GM18505 (cell line): Measurements from ENCODE around the gene PC.

Experiments
- ATAC-seq: cut with Tn5 transposase; IDR thresholded peaks from one replicate; pipeline ENCODE4 v1.9.1; 2021; ENCODE audit not compliant: unreplicated experiment
- POLR2A ChIP-seq: IDR thresholded peaks from 4 replicates; pipeline ENCODE4 v1.6.1; 2011; ENCODE audit warnings: borderline replicate concordance; ENCODE audit not compliant: insufficient read depth, insufficient read length; ENCODE audit errors: extremely low read depth

Gene PC

GRCh38 chr11:66920978-66921784 lies 37.0 kb downstream of the PC start:
- ATAC-seq: no peak
- TF ChIP-seq POLR2A: no peak

DNA sequence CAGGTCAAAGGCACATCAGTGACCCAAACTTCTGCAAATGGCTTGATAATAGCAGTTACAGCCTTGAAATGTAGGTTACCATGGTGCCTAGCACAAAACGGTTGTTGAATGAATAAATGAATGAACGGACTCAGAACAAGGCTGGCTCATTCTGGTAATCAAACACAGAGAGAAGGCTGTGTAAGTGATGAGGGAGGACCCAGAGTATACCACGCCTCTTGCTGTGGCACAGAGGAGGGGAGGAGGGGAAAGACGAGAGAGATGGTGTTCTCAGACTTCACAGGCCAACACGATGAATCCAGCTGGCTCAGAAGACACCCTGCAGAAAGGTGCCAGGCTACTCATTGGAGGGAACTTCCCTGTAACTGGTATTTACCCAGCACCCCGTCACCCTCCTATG lies 38.3 kb downstream of the PC start:
- TF ChIP-seq POLR2A: no peak

DNA sequence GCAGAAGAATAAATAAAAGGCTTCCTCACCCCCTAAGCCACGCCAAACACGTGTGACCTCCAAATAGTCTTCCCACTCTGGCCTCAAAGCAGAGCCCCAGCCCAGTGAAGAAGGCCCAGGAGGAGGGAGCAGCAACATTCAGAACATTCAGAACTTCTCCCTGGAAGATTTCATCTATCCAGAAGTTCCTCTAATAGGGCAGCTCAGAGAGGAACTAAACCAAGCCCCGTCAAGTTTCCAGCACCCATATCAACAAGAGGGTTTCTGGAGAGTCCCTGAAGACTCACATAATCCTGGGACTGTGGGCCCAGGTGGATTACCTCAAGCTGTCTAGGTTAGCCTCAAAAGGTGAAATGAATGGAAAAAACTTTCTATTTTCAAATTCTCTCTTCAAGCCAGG lies 39.4 kb downstream of the PC start:
- TF ChIP-seq POLR2A: no peak
- no peak for ATAC-seq

More for the DNA sequence above, 38.3 kb downstream of the PC start:
- no peak for ATAC-seq

- ATAC-seq: no peak
- no peak for TF ChIP-seq POLR2A
Observed at GRCh38 chr11:66915866-66916265, 42.3 kb downstream of the PC start.

DNA sequence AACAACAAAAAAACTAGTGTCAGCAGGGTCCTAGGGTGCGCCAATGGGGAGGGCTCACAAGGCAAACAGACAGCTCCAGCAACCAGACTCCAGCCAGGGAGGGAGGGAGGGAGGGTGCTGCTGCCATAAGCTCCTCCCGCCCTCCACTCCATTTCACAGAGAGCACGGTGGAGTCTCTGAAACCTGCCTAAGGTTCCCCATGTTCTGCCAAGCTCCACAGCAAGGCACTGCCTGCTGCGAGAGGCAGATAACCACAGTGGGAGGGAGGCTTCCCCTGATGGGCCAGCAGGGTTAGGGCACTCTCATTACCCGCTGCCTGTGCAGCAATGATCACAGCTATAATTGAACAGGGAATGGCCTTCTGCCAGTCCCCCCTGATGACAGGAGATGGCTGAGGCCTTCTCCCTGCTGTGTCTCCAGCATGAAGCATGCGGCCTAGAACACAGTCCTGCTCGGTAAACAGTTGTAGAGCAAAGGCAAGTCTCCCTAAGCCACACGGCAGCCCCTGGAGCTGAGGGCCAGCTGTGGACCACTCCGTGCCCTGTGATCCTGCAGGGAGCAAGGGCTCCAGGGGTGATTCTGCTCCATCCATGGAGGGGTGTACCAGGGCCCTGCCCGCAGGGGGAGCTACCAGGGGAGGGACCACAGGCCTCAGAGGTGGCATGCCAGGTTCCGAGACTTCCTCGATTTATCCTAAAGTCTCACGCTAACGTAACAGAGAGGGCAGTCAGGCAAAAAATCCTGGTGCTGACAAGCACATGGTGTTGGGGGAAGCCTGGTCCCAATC lies 42.9 kb downstream of the PC start:
- no peak for ATAC-seq
- TF ChIP-seq POLR2A: no peak

- ATAC-seq: no peak
- no peak for TF ChIP-seq POLR2A
Observed at GRCh38 chr11:66914505-66914904, 43.7 kb downstream of the PC start.

DNA sequence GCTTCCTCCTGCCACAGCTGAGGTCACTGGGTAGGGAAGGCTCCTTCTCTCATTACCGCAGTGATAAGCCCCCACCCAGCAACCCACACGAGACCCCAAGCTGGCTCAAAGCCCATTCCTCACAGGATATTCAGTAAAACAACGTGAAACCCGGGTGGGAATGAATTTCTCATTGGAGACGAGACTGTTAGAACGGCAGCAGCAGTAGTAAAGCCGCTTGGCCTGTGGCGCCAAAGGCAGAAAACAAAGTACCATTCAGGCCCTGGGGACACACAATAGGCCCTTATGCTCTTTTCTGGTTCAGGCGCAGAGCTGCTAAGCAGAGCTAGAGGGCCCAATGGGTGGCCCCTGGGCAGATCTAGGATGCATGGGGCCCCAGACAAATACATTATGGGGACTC lies 45.3 kb downstream of the PC start:
- no peak for TF ChIP-seq POLR2A
- ATAC-seq: no peak

DNA sequence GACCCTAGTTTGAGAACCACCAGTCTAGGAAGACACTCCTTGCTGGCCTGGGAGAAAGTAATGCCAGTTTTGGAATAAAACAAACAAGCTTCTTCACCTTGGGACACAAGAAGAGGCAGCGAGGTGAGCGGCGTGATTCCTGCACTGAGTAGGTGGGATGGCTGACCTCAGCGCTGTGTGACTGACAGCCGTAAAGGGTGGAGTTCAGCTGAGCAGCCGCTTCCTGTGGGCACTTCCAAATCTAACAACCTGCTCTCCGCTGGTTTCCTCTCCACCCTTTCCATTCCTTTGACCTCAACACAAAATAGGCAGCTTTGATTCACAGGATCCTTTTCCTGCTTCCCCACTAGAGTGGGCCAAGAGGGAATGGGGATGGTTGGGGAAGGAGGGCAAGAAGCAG lies 45.8 kb downstream of the PC start:
- no peak for TF ChIP-seq POLR2A
- ATAC-seq: no peak

- no peak for TF ChIP-seq POLR2A
- ATAC-seq: no peak
Observed at GRCh38 chr11:66910669-66911068, 47.5 kb downstream of the PC start.

DNA sequence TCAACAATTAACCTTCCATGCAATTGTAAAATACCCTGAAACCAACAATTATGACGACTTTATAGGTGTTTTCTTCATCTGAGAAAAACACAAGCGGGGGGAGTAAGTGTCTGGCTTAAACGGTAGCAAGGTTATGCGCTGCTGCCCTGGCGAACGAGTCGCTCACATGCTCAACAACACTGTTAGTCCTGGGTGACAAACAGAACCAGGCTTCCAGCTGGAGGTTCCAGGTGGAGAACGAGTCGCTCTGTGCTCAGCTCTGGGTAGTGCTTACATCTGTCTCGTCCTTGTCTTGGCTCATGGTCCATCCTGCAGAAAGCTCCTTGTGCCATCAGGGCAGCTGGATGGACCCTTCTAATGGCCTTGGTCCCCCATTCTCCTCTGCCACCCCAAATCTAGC lies 48.2 kb downstream of the PC start:
- TF ChIP-seq POLR2A: no peak
- no peak for ATAC-seq

DNA sequence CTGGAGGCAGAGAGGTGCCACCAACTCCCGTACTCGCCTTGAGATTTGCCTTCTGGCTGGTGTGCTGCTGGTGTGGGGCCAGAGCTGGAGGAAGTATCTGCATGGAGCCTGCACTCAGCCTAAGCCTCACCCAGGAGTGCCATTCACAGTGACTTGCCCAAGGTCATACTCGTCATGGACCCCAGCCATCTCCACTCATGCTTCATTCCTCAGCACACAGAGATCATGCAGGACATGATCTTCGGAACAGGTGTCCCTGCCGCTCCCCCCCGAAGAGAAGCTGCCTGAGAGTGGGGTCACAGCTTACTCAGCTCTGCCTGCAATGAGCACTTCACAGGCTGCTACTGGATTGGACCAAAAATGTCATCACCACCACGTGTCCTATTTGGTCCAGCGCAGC lies 49.0 kb downstream of the PC start:
- no peak for ATAC-seq
- TF ChIP-seq POLR2A: no peak

DNA sequence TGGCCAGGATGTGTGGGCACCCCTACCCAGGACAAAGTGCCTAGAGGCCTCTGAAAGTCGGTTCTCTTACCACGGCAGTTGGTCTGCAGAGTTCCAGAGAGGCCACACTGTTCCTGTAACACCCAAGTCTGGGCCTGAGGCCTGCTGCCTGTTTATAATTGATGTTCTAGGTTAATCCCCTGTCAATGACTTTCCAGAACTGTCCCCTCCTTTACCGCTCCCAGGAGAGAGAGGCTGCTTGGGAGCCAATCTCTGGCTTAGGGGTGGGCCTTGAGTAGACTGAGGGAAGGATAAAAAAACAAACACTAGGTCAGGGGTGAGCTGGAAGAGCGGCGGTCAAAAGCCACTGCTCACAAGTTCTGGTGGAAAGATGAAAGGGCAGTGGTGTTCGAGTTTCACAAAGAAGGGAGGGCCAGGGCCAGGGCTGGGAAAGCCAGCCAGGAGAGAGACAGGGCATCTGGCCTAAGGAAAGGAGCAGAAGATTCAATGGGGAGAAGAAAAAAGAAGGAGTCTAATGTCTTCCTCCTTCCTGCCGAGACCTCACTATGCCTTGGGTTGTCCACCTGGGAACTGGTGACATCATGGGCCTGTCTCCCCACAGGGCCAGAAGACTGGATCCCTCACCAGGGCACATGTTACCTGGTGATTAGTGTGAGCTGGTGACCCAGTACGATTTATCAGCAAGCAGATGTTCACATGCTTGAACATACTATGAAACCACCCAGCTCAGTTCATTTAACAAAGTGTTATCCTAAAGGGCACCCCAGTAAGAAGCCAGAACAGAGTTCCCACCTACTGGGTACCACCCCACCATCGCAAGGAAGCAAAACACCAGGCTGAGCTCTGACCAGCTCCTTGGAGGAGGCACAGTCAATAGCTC lies 50.2 kb downstream of the PC start:
- no peak for TF ChIP-seq POLR2A
- no peak for ATAC-seq

- no peak for ATAC-seq
Observed at GRCh38 chr11:66906061-66906733, 52.0 kb downstream of the PC start.

More at GRCh38 chr11:66906061-66906733, 52.0 kb downstream of the PC start:
- no peak for TF ChIP-seq POLR2A
